Muscle of arm (tissue), 12 donors: ENCODE data around the gene SACS. TPM values are rescaled to one million over a fixed set of nuclear protein-coding genes. Genes with fewer than 3 reads are reported as not detected.
"Not testable (repeated sequence)": the region's sequence is repeated elsewhere in the genome, so short reads cannot be mapped to it uniquely, and the experiment has no call there.

Experiments
- DNase-seq: peaks from one replicate; pipeline ENCODE4 v3.0.0-alpha.2; 2013
- polyA plus RNA-seq, 12 donors: library from polyadenylated mRNA; unstranded; fragments of 120-200 nt; gene quantifications; one replicate each; pipeline ENCODE4 v1.2.1, GENCODE V29; 2013; ENCODE audit not compliant: insufficient read length in 12 of 12

SACS gene
- polyA plus RNA-seq, 12 donors, result 22.9 to 75.7 (median 54.4) TPM

DNA sequence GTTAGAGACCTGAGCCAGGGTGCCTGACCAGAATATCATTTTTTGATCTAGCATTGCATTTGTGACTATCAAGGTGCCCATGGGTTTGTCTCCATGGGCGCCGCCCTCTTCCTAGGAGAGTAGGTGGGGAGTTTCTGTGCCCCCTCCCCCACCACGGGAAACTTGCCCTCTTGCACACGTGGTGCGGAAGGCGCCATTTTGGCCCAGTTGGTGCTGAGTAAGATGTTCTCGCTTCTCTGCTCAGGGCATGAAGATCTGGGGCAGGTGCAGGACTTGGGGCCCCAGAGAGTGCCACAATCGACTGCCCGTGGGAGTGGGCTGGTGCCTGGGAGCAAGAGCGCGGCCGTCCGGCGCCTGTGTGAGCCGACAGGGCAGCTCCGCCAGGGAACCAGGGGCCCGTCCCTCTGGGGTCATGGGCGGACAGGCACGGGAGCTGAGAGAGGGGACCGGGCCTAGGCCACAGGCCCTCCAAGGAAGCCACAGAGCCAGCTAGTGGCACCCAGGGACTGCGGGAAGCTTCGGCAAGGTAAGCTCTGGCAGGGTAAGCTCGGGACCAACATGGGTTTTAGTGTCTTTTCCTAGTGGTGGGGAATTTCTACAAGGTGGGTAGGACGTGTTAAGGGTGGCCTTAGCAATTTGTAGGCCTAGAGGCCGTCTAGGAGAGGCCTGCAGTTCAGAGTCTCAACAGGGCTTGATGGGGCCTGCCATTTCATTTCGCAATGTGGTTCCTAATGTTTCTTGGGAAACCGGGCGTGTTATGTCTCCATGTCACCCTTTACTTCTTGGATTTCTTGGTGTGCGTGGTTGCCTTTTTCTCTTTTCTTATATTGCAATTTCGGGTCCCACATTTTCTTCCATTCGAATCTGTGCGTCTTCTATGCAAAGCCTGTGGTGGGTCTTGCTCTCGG lies 14.5 kb downstream of the SACS start:
- DNase-seq, result no peak

DNA sequence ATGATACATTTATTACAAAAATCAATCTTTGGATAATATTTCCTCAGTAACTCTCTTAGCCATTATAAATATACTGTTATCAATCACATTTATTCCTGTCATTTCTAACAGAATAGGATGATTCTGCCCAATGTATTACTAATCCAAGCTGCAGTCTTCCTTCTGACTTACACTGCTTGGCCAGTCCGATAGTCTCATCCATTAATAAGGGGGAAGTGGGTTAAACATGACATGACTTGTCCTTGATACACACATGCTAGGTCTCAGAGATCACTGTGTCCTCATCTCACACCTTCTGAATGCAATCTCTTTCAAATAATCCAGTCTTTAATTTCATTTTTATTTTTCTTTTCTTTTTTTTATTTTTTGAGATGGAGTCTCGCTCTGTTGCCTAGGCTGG lies 18.8 kb downstream of the SACS start:
- no peak for DNase-seq

DNA sequence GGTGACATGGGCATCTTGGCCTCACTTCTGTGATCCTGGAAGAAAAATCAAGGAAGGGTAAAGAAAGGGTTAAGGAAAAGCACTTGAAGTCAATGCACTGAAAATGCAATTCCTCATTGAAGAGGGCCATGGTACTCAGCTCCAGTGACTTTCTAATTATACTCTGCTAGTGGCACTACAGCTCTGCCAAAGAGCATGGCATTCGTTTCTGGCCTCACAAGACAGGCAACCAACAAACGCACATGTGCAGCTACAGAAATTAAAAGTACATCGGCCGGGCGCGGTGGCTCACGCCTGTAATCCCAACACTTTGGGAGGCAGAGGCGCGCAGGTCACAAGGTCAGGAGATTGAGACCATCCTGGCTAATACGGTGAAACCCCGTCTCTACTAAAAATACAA lies 21.8 kb downstream of the SACS start:
- DNase-seq, result no peak

DNA sequence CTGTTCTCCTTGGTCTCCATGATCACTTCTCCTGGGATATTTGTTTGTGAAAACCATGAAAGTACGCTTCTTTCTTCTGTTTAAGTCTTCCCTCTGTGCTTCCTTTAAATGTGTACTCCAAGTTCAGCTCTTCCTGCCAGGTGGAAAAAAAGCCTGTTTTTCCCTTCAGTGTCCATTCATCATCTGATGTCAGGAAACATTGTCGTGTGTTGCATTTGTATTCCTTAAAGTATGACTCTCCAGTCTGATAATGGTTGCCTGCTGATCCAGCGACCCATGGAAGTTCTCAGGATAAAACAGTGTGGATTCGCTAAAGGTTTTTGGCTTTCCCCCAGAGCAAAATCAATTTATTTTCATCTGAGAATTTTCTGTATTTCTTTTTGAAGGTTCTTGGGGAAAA lies 22.3 kb downstream of the SACS start:
- DNase-seq, result no peak

DNA sequence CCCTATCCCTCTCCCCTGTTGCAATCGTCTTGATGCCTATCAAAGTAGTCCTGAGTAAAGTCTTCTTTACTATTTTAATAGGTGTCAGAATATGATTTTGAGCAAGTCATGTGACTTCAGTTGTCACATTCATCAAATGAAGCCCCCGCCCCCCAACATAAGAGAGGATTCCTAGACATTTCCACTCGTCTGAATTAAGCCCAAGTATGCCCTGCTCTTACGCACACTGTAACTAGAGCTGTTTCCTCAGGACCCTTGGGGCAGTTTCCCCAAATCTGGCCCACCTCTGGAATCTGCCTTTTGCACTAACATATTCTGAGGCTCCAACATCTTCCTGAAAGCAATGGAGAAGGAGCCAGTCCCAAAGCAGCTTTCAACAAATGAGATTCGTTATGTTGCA lies 25.5 kb downstream of the SACS start:
- no peak for DNase-seq

DNA sequence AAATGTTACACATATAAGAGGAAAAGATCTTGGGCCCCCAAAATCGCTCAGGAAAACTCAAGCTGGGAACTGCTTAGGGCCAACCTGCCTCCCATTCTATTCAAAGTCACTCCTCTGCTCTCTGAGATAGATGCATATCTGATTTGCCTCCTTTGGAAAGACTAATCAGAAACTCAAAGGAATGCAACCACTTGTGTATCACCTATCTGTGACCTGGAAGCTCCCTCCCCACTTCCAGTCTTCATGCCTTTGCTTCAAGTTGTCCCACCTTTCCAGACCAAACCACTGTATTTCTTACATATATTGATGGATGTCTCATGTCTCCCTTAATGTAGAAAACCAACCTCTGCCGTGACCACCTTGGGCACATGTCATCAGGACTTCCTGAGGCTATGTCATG lies 32.3 kb downstream of the SACS start:
- DNase-seq, result not testable (repeated sequence)

DNA sequence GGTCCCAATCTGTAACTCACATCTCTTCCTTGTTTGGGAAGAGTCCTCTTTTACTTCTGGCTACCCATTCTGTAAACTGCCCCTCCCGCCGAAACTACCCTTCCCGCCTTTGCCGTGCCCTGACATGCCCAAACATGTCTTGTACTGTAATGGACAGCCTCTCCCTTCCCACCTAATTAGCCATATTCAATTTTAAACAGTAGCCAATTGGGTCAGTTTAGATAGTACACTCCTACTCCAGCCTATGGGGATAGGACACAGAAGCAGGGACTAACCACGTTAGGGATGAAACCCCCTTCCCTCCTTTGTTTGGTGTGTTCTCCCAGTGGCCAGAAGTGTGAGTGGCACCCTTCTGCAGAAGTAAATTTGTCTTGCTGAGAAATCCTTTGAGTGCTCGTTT lies 34.2 kb downstream of the SACS start:
- no peak for DNase-seq

DNA sequence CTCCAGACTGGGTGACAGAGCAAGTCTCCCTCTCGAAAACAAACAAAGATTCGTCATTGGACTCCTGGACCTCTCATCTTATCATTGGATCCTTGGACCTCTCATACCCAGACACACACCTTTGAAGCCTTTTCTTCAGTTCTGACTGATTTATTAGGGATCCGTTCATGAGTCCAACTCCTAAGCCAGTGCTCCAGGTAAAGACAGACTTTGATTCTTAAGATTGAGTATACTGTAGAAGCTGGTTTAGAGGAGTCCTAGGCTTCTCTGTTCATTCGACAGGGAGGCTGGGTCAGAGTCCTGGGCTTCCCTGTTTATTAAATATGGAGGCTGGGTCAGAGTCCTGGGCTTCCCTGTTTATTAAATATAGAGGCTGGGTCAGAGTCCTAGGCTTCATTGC lies 38.7 kb downstream of the SACS start:
- no peak for DNase-seq

DNA sequence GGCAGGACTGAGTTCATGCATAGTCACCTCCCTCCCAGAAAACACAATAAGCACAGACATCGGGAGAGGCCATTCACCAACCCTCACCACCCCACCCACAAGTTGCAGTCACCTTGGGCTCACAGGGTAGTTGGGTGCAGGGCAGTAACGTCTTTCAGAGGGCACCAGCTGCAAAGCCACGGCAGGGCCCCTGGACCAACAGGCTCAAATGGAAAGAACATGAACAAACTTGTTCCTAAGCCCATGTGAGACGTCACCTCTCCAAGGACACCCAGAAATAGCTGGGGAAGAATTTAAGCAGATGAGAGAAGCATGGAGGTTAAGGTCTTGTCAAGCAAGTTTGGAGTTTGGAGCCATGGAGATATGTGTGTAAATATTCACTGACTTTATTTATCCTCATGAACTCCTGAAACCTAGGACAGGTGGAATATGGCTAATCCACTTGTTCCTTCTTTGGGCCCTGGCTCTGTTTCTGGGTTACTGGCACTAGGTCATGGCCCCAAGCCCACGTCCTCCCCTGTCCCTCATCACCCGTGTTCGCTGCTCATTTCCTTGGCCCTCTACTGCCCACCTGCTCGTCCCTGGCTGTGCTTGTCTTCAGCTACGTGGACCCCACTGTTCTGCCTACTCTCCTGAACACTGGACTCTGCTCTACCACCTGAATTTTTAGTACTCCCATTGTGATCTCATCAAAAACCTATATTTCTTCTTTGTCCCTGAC lies 40.4 kb downstream of the SACS start:
- DNase-seq, result no peak

DNA sequence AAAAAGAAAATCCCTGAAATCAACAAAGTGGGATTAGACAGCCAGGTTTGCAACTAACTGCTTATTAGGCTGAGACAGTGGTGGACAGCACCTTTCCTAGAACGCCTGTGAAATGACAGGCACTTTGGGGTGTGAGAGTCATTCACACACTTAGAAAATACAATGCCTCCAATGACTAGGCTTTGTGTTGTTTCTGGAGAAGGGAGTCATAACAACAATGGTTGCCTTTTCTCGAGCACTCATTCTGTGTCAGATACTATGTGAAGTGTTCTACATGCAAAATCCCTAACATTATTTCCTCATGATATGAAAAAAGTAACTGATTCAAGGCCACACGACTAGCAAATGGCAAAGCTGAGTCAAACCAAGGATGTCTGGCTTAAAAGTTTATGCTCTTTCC lies 41.2 kb downstream of the SACS start:
- DNase-seq, result no peak

DNA sequence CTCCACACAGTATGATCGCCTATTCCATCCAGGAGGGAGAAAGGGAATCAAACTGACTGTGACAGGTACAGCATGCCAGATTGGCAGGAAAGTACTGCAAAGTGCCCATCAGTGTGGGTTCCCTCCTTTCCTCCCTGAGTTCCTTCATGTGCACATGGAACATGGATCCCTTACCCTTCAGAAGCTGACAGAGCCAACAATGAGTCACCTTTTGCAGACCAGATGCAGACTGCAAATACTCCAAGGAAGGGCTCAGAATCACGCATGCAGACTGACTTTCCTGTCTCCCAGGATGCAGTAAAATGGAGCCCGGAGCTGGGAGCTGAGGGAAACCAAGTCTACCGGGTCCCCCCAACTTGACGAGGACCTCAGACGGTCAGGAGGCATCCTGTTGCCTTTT lies 41.8 kb downstream of the SACS start:
- DNase-seq, result no peak

DNA sequence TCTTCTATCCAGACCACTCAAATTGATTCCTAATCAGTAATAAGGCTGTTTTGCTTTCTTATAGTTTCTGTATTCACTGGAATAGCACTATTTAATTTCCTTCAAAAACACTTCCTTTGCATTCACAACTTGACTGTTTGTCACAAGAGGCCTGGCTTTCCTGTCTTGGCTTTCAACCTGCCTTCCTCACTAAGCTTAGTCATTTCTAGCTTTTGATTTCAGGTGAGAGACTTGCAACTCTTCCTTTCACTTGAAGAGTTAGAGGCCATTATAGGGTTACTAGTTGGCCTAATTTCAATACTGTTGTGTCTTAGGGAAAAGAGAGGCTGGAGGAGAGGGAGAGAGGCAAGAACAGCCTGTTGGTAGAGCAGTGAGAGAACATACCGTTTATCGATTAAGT lies 47.0 kb downstream of the SACS start:
- DNase-seq, result no peak

DNA sequence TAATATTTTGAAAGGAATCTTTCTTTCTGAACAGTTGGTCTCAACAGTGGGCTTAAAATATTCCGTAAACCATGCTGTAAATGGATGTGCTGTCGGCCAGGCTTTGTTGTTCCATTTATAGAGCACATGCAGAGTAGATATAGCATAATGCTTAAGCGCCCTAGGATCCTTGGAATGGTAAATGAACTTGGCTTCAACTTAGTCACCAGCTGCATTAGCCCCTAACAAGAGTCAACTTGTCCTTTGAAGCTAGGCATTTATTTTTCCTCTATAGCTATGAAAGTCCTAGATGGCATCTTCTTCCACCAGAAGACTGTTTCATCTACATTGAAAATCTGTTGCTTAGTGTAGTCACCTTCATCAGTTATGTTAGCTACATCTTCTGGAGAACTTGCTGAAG lies 47.6 kb downstream of the SACS start:
- no peak for DNase-seq

DNA sequence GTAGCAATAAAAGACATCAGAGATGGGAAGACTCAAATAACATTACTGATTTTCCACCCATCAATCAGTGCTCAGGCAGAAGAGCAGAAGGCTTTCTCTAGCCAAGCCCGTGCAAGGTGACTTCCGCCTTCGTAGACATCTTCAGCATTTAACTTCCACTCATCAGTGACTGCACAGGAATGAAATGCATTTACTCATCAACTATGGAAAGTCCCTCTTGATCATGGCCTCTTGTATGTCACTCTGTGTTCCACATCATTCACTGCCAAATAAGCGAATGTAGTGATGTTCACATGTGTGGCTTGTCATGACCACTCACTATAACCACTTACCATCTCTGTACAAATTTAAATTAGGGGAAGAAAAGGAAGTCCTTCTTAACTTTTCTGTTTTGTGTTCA lies 49.4 kb downstream of the SACS start:
- no peak for DNase-seq

DNA sequence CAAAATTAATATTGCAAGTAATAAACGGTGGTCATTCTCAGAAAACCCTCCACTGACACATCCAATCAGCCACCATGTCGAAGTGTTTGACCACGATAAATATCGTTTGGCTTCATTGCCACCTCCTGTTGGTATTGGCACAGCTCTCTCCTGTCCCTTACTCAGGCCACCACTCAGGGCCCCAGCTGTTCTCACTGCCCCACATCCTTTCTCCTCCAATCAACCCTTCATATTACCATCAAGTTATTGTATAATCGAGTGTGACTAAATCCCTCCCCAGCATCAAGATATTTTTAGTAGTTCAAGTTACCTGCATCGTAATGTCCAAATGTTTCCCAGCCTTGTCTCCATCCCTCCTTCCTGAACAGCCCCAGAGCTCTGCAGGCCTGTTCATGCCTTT lies 50.4 kb downstream of the SACS start:
- no peak for DNase-seq

DNA sequence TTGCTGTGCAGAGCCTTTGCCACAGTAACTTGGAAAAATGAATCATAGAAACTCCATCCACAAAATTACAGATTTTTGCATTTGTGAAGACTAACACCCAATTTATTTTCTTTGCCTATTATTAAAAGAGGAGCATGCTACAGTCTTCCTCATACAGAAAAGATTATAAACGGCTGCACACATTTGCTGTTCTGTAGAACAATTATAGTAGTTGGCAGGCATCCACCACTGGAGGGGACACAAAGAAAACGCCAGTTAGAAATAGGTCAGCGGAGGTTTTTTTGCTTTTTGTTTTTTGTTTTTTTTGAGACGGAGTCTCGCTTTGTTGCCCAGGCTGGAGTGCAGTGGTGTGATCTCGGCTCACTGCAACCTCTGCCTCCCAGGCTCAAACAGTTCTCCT lies 51.6 kb downstream of the SACS start:
- no peak for DNase-seq

DNA sequence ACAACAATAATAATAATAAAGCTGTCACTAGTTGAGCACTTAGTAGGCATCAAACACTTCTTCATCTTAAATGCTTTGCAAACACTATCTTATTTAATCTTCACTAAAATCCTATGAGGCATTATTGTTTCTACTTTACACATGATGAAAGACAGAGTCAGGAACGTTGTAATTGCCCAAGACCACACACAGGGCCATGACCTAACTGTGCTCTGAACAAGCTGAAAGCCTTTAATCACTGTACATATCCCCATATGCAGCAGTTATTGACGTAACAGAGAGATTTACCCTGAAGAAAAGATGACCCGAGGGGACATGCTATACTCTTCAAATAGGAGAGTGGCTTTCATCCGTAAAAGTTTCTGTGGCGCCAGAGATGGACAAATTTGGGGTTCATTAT lies 53.0 kb downstream of the SACS start:
- DNase-seq, result no peak

DNA sequence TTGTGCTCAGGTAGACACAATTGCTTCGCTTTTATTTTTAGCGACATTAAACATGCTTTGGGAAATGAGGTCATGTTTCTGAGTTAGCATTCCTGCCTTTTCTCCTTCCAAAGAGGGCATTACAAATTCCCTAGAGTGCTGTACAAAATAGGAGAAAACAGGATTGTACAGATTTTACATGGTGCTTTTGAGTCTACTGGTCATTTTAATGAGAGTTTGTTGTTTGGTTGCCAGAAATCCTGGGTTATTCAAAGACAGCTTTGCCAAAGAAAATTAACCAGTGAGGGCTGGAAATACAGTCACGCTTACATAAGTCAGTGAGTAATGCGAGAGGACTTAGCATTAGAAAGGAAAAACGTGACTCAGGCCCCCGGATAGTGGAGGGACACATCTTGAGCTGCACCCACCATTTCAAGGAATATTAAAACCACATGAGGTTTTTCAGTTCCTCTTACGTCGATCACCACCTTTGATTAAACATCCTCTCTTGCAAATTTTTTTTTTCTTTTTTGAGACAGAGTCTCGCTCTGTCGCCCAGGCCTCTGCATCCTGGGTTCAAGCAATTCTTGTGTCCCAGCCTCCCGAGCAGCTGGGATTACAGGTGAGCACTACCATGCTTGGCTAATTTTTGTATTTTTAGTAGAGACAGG lies 55.4 kb downstream of the SACS start:
- peak; percentile 43 for DNase-seq

DNA sequence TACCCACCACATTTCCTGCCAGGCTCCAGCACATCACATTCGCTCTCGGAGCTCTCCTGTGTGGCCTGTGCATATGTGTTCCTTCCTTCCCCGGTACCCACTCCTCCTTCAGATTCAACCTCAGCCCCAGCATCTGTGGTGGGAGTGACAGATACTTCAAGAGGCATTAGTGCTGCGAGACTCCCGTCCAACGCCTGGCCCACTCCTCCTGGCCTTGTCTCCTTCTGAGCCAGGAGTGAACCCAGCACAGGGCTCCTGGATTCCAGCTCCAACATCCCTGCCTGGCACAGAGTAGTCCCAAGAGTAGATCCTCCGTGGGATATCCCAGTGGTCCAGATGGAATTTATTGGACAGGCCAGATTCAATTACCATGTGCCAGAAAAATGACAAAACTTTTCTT lies 55.9 kb downstream of the SACS start:
- peak; percentile 11 for DNase-seq

DNA sequence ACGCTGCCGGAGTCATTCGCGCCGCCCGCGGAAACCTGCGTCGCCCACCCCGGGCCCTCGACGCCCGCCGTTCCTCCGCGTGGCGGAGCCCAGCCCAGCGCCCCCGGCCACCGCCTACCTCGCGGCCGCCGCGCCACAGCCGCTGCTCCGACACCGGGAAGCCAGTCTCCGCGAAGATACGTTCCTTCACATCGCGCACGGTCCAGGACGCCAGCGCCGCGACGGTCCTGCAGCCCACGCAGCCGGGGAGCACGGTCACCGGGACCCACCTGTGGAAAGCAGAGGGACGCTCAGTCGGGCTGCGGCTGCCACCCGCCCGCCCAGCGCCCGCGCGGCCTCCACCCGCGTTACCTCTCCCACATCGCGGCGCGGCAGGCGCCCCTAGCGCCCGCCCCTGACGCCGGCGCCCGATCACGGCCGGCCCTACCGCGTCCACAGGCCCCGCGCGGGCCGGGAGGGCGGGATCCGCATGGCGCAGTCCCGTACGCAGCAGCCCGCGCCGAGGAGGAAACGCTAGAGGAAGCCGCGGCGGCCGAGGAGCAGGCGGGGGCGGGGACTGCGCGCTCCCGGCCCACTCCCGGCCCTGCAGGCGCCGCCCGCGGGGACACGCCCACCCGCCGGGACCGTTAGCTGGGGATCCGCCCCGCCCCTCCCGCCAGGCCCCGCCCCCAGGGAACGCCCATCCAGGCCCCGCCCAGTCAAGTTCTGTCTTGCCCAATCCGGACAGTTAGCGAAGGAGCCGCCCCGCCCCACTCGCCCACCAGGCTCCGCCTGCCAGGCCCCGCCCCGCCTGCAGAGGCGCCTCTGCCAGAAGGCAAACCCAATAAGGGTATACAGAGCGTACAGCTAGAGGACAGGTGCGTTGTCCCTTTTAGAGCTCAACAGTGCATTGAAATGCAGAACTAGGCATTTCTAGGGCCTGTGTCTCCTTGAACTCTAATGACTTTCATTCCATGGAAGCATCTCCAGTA lies 58.2 kb downstream of the SACS start:
- DNase-seq, result peak; percentile 93

DNA sequence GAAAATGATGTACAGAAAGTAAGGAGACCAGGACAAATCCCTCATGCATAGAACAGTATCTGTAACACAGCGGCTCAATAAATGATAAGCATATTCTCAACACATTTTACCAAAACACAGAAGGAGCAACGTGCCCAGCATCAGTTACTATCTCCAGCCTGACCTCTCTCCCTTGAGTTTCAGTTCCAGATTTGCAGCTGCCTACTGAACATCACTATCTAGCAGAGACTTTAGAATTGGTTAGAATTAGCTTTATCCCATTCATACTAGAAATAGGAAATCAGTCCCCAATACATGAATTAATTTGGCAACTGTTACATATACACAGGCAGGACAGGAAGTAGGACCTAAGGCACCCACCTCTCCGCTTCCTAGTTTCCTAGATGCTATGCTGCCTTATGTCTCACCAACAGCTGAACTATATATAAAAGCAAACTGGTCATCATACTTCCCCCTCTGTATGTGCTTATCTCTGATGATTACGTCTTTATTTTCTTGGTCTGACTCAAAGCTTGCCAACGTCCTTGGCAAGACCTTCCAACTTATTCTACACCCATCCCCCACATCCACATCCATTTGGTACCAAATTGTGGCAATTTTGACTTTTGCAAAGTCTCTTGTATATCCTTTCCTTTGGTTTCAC lies 61.1 kb downstream of the SACS start:
- no peak for DNase-seq
